ENCODE data around the gene SLC22A4.

SLC22A4 gene

GRCh38 chr5:132354381-132355139, 60.4 kb downstream of the SLC22A4 start:
- TF ChIP-seq TAF1 (IDR thresholded peaks at IDR 0.05; ENCODE audit: borderline replicate concordance, insufficient read depth, low read length) (no peak), REST (IDR thresholded peaks at IDR 0.05; ENCODE audit: insufficient read depth in 1 of 2, low read depth in 2 of 2, low read length in 2 of 2) (no peak), SIN3A (IDR thresholded peaks at IDR 0.05; ENCODE audit: borderline replicate concordance, insufficient read depth, low read length) (no peak), FOXP2 (optimal IDR thresholded peaks at IDR 0.05; ENCODE audit: borderline replicate concordance, extremely low read depth, extremely low read length, insufficient read depth) (no peak), POLR2AphosphoS5 (IDR thresholded peaks at IDR 0.05; ENCODE audit: low read depth, low read length) (no peak)

GRCh38 chr5:132355140-132355765, 61.1 kb downstream of the SLC22A4 start:
- no peak for TF ChIP-seq POLR2AphosphoS5 (IDR thresholded peaks at IDR 0.05; ENCODE audit: low read depth, low read length)
- TF ChIP-seq SIN3A (IDR thresholded peaks at IDR 0.05; ENCODE audit: borderline replicate concordance, insufficient read depth, low read length) = no peak
- TF ChIP-seq TAF1 (IDR thresholded peaks at IDR 0.05; ENCODE audit: borderline replicate concordance, insufficient read depth, low read length) = no peak
- no peak for TF ChIP-seq FOXP2 (optimal IDR thresholded peaks at IDR 0.05; ENCODE audit: borderline replicate concordance, extremely low read depth, extremely low read length, insufficient read depth)
- TF ChIP-seq REST (IDR thresholded peaks at IDR 0.05; ENCODE audit: insufficient read depth in 1 of 2, low read depth in 2 of 2, low read length in 2 of 2) = no peak

- no peak for TF ChIP-seq POLR2AphosphoS5 (IDR thresholded peaks at IDR 0.05; ENCODE audit: low read depth, low read length)
- no peak for TF ChIP-seq TAF1 (IDR thresholded peaks at IDR 0.05; ENCODE audit: borderline replicate concordance, insufficient read depth, low read length)
- TF ChIP-seq SIN3A (IDR thresholded peaks at IDR 0.05; ENCODE audit: borderline replicate concordance, insufficient read depth, low read length) = no peak
Observed at GRCh38 chr5:132358775-132359174, 64.6 kb downstream of the SLC22A4 start.

- TF ChIP-seq TAF1 (IDR thresholded peaks at IDR 0.05; ENCODE audit: borderline replicate concordance, insufficient read depth, low read length) (no peak), SIN3A (IDR thresholded peaks at IDR 0.05; ENCODE audit: borderline replicate concordance, insufficient read depth, low read length) (no peak), REST (IDR thresholded peaks at IDR 0.05; ENCODE audit: insufficient read depth in 1 of 2, low read depth in 2 of 2, low read length in 2 of 2) (no peak), POLR2AphosphoS5 (IDR thresholded peaks at IDR 0.05; ENCODE audit: low read depth, low read length) (no peak), FOXP2 (optimal IDR thresholded peaks at IDR 0.05; ENCODE audit: borderline replicate concordance, extremely low read depth, extremely low read length, insufficient read depth) (no peak)
Observed at GRCh38 chr5:132362086-132362485, 67.9 kb downstream of the SLC22A4 start.

GRCh38 chr5:132363431-132364112, 69.4 kb downstream of the SLC22A4 start:
- TF ChIP-seq POLR2AphosphoS5 (IDR thresholded peaks at IDR 0.05; ENCODE audit: low read depth, low read length) = no peak
- TF ChIP-seq SIN3A (IDR thresholded peaks at IDR 0.05; ENCODE audit: borderline replicate concordance, insufficient read depth, low read length) = no peak
- TF ChIP-seq FOXP2 (optimal IDR thresholded peaks at IDR 0.05; ENCODE audit: borderline replicate concordance, extremely low read depth, extremely low read length, insufficient read depth) = no peak
- no peak for TF ChIP-seq TAF1 (IDR thresholded peaks at IDR 0.05; ENCODE audit: borderline replicate concordance, insufficient read depth, low read length)
- TF ChIP-seq REST (IDR thresholded peaks at IDR 0.05; ENCODE audit: insufficient read depth in 1 of 2, low read depth in 2 of 2, low read length in 2 of 2) = no peak

All from PFSK-1 (cell line).